Aorta (tissue), 5 donors: Measurements from ENCODE around the gene MOB3B. TPM values are rescaled to one million over a fixed set of nuclear protein-coding genes. Genes with fewer than 3 reads are reported as not detected.

Experiments
- ATAC-seq: fragments of 200-7000 bp; cut with Tn5 transposase; one replicate; pipeline ENCODE4 v1.9.1; 2022; ENCODE audit warnings: moderate library complexity; ENCODE audit not compliant: low FRiP score
- DNase-seq, 2 donors: peaks; one replicate each; pipeline ENCODE4 v3.0.0-alpha.2; 2020
- H3K27ac ChIP-seq, 2 donors: one replicate each; pipeline ENCODE4 v1.5.1; 2013; ENCODE audit warnings: low read length in 2 of 2, mild to moderate bottlenecking in 2 of 2, moderate library complexity in 2 of 2, control low read depth in 1 of 2, inconsistent platforms in 1 of 2, low read depth in 1 of 2
- H3K27me3 ChIP-seq, 2 donors: one replicate each; pipeline ENCODE4 v1.6.1; 2013; ENCODE audit warnings: control low read depth in 1 of 2, low read length in 1 of 2, mild to moderate bottlenecking in 1 of 2, moderate library complexity in 1 of 2; ENCODE audit not compliant: insufficient read depth in 2 of 2, control insufficient read depth in 1 of 2
- H3K36me3 ChIP-seq, 2 donors: one replicate each; pipeline ENCODE4 v1.6.1; 2013; ENCODE audit warnings: control low read depth in 1 of 2, low read length in 1 of 2, mild to moderate bottlenecking in 1 of 2; ENCODE audit not compliant: insufficient read depth in 2 of 2, control insufficient read depth in 1 of 2
- H3K4me1 ChIP-seq, 2 donors: one replicate each; pipeline ENCODE4 v1.6.1; 2013; ENCODE audit warnings: low read length in 2 of 2, control low read depth in 1 of 2, mild to moderate bottlenecking in 1 of 2, moderate library complexity in 1 of 2; ENCODE audit not compliant: insufficient read depth in 2 of 2, control insufficient read depth in 1 of 2
- H3K4me3 ChIP-seq, 2 donors: one replicate each; pipeline ENCODE4 v1.5.1; 2013; ENCODE audit warnings: low read length in 2 of 2, control low read depth in 1 of 2, mild to moderate bottlenecking in 1 of 2
- H3K9me3 ChIP-seq: one replicate; pipeline ENCODE4 v1.6.1; 2013; ENCODE audit warnings: mild to moderate bottlenecking, low read length; ENCODE audit not compliant: control insufficient read depth
- WGBS, 2 donors: extraction: QIAGEN DNeasy Blood & Tissue Kit; methylation state at CpG; one replicate each; pipeline ENCODE4 v1.1.7; 2013; 5-methylcytosine and 5-hydroxymethylcytosine counted together
- intact Hi-C, 2 donors: fragments of 100-400 bp; cut with DNase I; formaldehyde crosslinking; loops; one replicate each; pipeline versions ENCODE4 v1.14.2 to v1.15.0; 2022
- polyA plus RNA-seq, 2 donors: library from polyadenylated mRNA; stranded (reverse); fragments of 200-250 nt; gene quantifications; one replicate each; pipeline ENCODE4 v1.2.3, GENCODE V29; 2013
- total RNA-seq, 2 donors: library from RNA; stranded (reverse); fragmentation: NEBNext Ultra II Directional; extraction: Animal tissue kit (Norgen Biotek cat#: 25700); gene quantifications; one replicate each; pipeline ENCODE4 v1.2.1, GENCODE V29; 2021
- donor health status: healthy with polysubstance abuse.
- donor health status: Bipolar disorder and iron deficiency.
- donor health status: DM: no; HTN: no; CAD: no.
- donor health status: DM: no; HTN: no; CAD: no.
- donor health status: DM: yes; HTN: yes; CAD: no.

MOB3B gene
- total and polyA plus RNA-seq, 4 donors = 3.0 to 9.0 (median 5.8) TPM

DNA sequence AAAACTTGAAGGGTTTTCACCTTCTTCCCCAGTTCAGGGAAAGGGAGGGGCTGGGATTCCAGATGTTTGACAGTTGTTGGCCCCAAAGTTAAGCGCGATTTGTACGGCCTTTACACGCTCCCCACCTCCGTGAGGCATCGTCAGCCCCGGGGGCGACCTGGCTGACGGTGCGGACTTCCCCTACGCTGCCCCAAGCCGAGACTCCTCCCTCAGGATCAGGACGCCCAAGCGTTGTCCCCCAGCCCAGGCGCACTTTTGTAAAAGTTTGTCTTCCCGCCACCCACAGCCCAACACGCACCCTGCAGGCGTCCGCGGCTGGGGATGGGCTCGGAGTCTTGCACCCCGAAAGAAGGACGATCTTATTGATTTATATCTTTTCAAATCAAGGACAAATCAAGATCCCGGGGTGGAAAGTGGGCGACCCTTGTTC is 713 bp downstream of the MOB3B start:
- Histone ChIP-seq H3K27ac (peak overlapping the region; percentile 71 to 83), H3K27me3 (no peaks in the 10 kb centered on the region), H3K36me3 (no peaks in the 10 kb centered on the region), H3K4me3 (peak overlapping the region; percentile 46 to 87), H3K9me3 (no peaks in the 10 kb centered on the region), H3K4me1 (no peaks in the 10 kb centered on the region)
- ATAC-seq = peak; percentile 75
- 0% methylated on average over 25 of the region's 25 CpGs for WGBS, 2 donors
- intact Hi-C loops = loop anchor here (2.0 to 5.0 kb wide), 4 partner anchors 116 to 192 kb away; no protein-coding TSS in a partner anchor
- peak; percentile 69 to 82 for DNase-seq

DNA sequence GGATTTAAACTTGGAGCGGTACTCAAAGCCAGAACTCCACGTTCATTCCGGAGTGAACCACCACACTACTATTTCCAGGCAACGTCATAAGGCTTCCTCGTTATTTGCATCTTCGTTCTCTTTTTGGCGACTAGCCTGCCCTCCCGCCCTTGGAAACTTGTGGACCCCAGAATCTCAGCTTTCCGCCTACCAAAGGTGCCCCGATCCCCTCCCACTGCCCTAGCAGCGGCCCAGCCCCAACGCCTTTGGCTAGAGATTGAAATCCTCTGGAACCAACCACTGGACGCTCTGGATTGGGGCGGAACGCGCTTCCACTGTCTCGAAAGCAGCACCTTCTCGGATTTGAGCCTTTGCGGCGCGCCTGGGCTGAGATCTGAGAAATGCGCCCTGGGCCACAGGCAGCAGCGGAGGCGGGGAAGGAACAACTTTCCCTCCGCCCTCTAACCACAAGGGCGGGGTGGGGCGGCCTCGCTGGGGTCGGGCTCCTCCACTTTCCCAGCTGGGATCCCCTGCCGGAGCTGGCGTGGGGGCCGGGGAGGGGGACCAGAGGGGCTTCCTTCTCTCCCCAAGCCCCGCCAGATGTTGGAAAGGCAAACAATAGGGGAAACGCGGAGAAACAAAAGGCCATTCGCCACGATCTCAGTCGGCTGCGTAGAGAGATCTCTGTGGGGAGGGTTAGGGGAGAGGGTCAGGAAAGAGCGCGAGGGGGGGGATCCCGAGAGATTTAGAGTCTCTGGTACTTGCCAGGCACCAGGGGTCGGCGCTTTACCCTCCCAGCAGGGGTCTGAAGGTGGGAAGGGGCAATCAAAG is 1.3 kb downstream of the MOB3B start:
- peak overlapping the region; percentile 46 to 87 for H3K4me3 ChIP-seq
- H3K36me3 ChIP-seq = no peaks in the 10 kb centered on the region
- no peaks in the 10 kb centered on the region for H3K9me3 ChIP-seq
- peak overlapping the region; percentile 71 to 83 for H3K27ac ChIP-seq
- H3K27me3 ChIP-seq = no peaks in the 10 kb centered on the region
- intact Hi-C loops = loop anchor here (2.0 to 5.0 kb wide), 4 partner anchors 115 to 191 kb away; no protein-coding TSS in a partner anchor
- 1 to 2% methylated on average over 44 of the region's 44 CpGs for WGBS, 2 donors
- DNase-seq (peak; percentile 85 to 93), ATAC-seq (peak; percentile 90)
- H3K4me1 ChIP-seq = no peaks in the 10 kb centered on the region

DNA sequence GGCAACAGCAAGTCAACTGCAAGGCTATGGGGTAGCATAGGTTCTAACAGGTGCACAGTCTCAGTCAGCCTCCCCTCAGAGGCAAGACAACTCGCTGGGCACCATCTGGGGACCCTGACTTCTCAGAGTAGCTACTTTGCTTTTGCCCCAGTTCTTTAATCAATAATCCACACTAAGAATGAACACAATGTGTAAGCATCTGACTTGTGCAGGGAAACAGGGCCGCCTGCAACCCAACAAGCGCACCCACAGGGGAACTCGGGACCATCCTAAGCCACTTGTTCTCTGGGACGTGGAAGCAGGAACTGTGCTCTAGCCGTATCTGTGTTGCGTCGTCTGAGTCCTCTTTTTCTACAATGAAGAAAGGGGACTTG is 1.9 kb downstream of the MOB3B start:
- H3K9me3 ChIP-seq = no peaks in the 10 kb centered on the region
- no peaks in the 10 kb centered on the region for H3K27me3 ChIP-seq
- H3K4me1 ChIP-seq = no peaks in the 10 kb centered on the region
- H3K36me3 ChIP-seq = no peaks in the 10 kb centered on the region
- peak overlapping the region in 1 of 2 donors; percentile 39 for H3K27ac ChIP-seq
- DNase-seq (no peak), ATAC-seq (no peak)
- 44 to 48% methylated on average over 8 of the region's 8 CpGs for WGBS, 2 donors
- intact Hi-C loops = loop anchor here (2.0 to 5.0 kb wide), 4 partner anchors 115 to 190 kb away; no protein-coding TSS in a partner anchor
- H3K4me3 ChIP-seq = peak overlapping the region in 1 of 2 donors; percentile 87

DNA sequence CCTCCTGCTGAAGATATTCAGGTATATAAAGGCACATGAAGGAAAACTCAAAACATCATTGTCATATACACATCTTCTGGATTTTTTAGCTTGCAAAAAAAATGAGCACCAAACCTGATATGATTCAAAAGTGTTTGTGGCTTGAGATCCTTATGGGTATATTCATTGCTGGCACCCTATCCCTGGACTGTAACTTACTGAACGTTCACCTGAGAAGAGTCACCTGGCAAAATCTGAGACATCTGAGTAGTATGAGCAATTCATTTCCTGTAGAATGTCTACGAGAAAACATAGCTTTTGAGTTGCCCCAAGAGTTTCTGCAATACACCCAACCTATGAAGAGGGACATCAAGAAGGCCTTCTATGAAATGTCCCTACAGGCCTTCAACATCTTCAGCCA is 5.4 kb downstream of the MOB3B start, which contains the start of gene IFNK:
TSS of gene IFNK (plus strand) at position 55 of the 400 bp plus-strand sequence. CDS start at position 102, 47 bp downstream.
- no peak for ATAC-seq

DNA sequence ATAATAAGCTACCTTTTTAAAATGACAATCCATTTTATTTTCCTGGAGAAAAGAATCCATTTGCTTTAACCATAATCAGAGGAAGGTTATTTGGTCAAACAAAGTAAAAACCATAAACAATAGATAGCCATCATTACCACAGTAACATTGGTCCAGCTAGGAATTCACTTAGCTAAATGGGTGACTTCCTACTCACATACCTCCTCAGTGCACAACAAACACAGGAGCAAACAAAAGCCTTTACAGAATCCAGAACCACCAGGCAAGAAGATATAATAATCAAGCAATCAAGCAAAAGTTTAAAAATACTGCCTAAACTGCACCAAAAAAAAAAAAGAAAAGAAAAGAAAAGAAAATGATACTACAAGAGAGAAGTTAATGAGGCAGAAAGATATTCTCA is 6.5 kb downstream of the MOB3B start:
- no peak for ATAC-seq
- Histone ChIP-seq H3K27ac (no peak overlapping the region), H3K27me3 (no peaks in the 10 kb centered on the region), H3K4me3 (no peak overlapping the region), H3K36me3 (no peaks in the 10 kb centered on the region), H3K9me3 (no peaks in the 10 kb centered on the region), H3K4me1 (peaks cover 0 to 2% of the 10 kb centered on the region in 2 donors)
- DNase-seq = no peak
- intact Hi-C loops = no loop called here

More for the DNA sequence above, 5.4 kb downstream of the MOB3B start, which contains the start of gene IFNK:
- DNase-seq = no peak
- peaks cover 0 to 2% of the 10 kb centered on the region in 2 donors for H3K4me1 ChIP-seq
- no peaks in the 10 kb centered on the region for H3K27me3 ChIP-seq
- no peaks in the 10 kb centered on the region for H3K9me3 ChIP-seq
- intact Hi-C loops = no loop called here
- no peaks in the 10 kb centered on the region for H3K36me3 ChIP-seq
- H3K4me3 ChIP-seq = no peak within 1 kb of the TSS
- WGBS, 2 donors = 95 to 97% methylated on average over 2 of the region's 2 CpGs
- no peak within 1 kb of the TSS for H3K27ac ChIP-seq

DNA sequence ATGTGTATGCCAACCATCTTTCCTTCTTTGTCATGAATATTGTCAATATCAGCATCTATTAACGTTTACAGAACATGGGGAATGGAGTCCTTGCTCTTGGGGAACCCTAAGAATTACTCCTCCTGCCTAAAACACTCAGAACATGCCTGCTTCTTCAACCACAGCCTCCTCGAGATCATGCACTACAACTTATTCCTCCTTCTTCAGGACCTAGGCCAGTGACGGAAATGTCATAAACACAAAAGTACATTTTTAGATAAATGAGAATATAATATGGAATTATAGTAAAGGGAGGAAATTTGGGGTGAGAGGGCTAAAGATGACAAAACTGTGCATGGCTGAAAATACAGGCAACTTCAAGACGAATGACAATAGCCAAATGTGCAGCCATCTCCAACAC is 8.6 kb downstream of the MOB3B start:
- H3K4me1 ChIP-seq = peaks cover 0 to 4% of the 10 kb centered on the region in 2 donors
- H3K9me3 ChIP-seq = no peaks in the 10 kb centered on the region
- intact Hi-C loops = no loop called here
- WGBS, 2 donors = 85 to 91% methylated on average over 4 of the region's 4 CpGs
- ATAC-seq = no peak
- no peaks in the 10 kb centered on the region for H3K27me3 ChIP-seq
- no peak for DNase-seq
- H3K27ac ChIP-seq = no peak overlapping the region
- no peak overlapping the region for H3K4me3 ChIP-seq
- H3K36me3 ChIP-seq = no peaks in the 10 kb centered on the region

DNA sequence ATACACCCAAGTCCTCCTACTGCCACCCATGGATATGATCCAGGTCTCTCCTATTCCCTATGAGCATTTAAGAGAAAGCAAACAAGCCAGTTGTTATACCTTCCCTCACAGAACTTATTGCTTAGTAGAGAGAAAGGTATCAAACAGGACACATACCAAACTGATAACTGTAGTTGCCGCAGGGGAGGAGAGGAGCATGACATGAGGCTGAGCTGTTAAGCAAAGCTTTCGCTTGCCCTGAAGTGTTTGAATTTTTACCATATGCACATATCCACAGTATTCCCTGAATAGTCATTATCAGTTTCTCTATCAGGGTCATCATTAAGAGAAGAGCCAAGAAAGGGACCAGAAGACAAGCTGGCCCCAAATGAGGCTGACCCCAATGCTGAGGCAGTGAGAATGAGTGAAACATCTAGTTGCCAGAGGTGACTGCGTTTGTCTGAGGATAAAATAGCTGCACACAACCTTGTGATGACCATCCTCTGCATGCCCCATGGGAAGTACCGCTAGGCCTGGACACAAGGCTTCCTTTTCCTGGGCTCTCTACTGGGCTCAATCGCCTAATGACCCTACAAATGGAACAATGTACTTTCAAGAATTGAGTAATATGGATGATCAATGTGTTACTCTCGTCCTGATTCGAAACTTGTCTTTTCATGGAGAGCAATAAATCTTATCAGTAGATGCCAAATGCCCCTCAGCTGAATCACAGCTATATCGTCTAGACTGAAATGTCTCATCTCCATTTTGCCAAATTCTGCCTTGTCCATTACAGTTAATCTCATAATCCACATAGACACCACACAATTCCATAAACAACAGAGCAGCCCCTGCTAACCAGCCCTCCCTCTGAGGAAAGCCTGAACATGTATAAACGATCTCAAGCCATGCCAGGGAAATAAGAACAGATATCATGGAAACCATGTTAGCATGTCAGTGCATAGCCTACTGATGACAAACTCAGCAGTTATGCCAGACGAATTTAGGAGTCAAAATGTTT is 9.8 kb downstream of the MOB3B start:
- Histone ChIP-seq H3K9me3 (no peaks in the 10 kb centered on the region), H3K27me3 (no peaks in the 10 kb centered on the region), H3K27ac (no peak overlapping the region), H3K36me3 (no peaks in the 10 kb centered on the region), H3K4me1 (peaks cover 0 to 4% of the 10 kb centered on the region in 2 donors), H3K4me3 (no peak overlapping the region)
- WGBS, 2 donors = 88% methylated on average over 10 of the region's 10 CpGs
- intact Hi-C loops = no loop called here
- ATAC-seq (no peak), DNase-seq (no peak)

DNA sequence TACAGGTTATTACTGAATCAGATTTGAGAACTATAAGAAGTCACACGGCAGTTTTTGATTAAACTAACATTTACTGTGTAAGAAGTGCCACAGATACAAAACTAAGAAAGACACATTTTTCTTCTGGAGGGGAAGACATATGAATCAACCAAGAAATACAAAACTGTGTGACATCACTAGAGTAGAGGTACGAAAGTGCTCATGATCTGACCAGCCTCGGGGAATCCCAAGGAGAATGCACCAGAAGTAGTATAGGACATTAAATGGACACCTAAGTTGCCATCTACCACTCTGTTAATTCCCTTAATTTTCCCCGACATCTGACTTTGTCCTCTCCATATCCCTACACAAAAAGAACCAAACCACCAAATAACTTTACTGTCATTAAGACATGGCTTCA is 10.8 kb downstream of the MOB3B start:
- intact Hi-C loops = no loop called here
- H3K27me3 ChIP-seq = no peaks in the 10 kb centered on the region
- no peak overlapping the region for H3K4me3 ChIP-seq
- H3K36me3 ChIP-seq = no peaks in the 10 kb centered on the region
- H3K27ac ChIP-seq = no peak overlapping the region
- WGBS, 2 donors = 93 to 94% methylated on average over 4 of the region's 4 CpGs
- DNase-seq = no peak
- H3K4me1 ChIP-seq = peaks cover 0 to 6% of the 10 kb centered on the region in 2 donors
- ATAC-seq = no peak
- H3K9me3 ChIP-seq = no peaks in the 10 kb centered on the region
